GM06990 (cell line): Measurements from ENCODE around the gene PRUNE2.

Experiments used
- DNase-seq: peaks from one replicate; pipeline ENCODE4 v3.0.0-alpha.2; 2011; ENCODE audit not compliant: insufficient read length; ENCODE audit errors: extremely low read depth
- H3K27me3 ChIP-seq: replicated peaks from 2 replicates; pipeline ENCODE4 v1.6.0; 2011; ENCODE audit warnings: low read length; ENCODE audit not compliant: control insufficient read depth, insufficient read depth
- H3K36me3 ChIP-seq: 2 replicates; pipeline ENCODE4 v1.5.1; 2011; ENCODE audit warnings: low read length; ENCODE audit not compliant: control insufficient read depth, insufficient read depth
- H3K4me3 ChIP-seq: replicated peaks from 2 replicates; pipeline ENCODE4 v1.5.1; 2011; ENCODE audit warnings: low read depth, mild to moderate bottlenecking, control low read depth, low read length
- CTCF ChIP-seq: IDR thresholded peaks from 2 replicates; pipeline ENCODE4 v1.5.1; 2011; ENCODE audit warnings: low read length, control low read depth, mild to moderate bottlenecking, inconsistent platforms; ENCODE audit not compliant: insufficient read depth, poor library complexity, severe bottlenecking

PRUNE2 gene

GRCh38 chr9:76691517-76692313, 214.2 kb downstream of the PRUNE2 start:
- Histone ChIP-seq H3K4me3 (no peak overlapping the region), H3K27me3 (no peaks in the 10 kb centered on the region), H3K36me3 (no peaks in the 10 kb centered on the region)
- DNase-seq, result no peak
- TF ChIP-seq CTCF, result no peak

DNA sequence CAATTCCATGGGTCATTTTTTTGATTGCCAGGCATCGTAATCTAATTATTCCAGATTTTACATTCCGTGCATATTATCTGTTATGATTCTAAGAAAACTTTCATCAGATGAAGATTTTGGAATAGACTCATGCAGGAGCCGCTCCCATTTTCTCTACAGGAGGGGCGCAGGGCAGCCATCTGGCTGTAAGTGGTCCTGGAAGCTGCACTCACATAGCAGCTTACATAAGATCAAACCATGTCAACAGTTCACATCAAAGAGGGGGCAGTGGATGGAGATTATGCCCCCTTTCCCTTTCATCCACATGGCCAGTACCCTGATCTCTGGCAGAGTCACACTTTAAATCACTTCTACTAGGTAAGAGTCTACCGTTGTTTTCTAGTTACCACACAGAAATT, 214.9 kb downstream of the PRUNE2 start:
- TF ChIP-seq CTCF, result no peak
- no peak for DNase-seq
- Histone ChIP-seq H3K4me3 (no peak overlapping the region), H3K27me3 (no peaks in the 10 kb centered on the region), H3K36me3 (no peaks in the 10 kb centered on the region)

DNA sequence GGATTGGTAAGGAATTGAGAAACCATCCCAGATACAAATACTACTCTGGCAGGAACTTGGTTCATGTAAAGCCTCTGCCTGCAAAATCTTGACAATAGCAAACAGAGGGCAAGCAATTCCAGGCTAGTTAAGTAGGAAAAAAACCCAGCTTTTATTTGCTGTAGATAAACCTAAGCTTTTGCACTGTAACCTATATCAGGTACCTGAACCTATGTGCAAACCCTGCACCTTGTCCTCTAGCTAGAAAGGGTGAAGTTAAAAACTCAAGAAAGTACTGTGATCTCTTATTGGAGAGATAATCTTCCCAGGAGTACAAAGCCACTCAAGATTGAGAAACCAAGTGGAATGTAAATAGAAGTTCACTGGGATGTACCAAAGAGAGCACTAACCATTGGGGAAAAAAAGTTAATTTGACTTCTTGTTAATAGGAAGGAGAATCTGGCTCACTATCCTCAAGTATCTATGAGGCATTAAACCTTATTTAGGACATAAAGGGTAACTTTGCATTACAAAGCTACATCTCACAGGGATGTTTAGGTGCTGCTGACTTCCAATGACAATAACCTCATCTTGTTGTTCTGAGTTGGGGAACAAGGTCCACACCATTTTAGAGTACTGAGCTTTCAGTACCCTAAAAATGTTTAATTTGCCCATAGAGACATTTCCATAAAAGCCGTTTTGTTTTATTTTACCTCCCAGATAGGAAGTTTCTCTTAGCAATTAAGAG, 215.5 kb downstream of the PRUNE2 start:
- Histone ChIP-seq H3K36me3 (no peaks in the 10 kb centered on the region), H3K4me3 (no peak overlapping the region), H3K27me3 (no peaks in the 10 kb centered on the region)
- no peak for TF ChIP-seq CTCF
- DNase-seq, result no peak

GRCh38 chr9:76688471-76689238, 217.3 kb downstream of the PRUNE2 start:
- no peak for DNase-seq
- no peak overlapping the region for H3K4me3 ChIP-seq
- H3K36me3 ChIP-seq, result no peaks in the 10 kb centered on the region
- TF ChIP-seq CTCF, result no peak
- H3K27me3 ChIP-seq, result no peaks in the 10 kb centered on the region

- TF ChIP-seq CTCF, result no peak
- H3K27me3 ChIP-seq, result no peaks in the 10 kb centered on the region
- DNase-seq, result no peak
- no peak overlapping the region for H3K4me3 ChIP-seq
- H3K36me3 ChIP-seq, result no peaks in the 10 kb centered on the region
These were observed 218.0 kb downstream of the PRUNE2 start for GRCh38 chr9:76687861-76688391.
